Keratinocyte (primary cell): Measurements from ENCODE around the gene OGFOD3. TPM values are rescaled to one million over a fixed set of nuclear protein-coding genes. Genes with fewer than 3 reads are reported as not detected.

Experiments used
- DNase-seq: peaks from one replicate; pipeline ENCODE4 v3.0.0-alpha.2; 2011; ENCODE audit warnings: low read depth, missing footprints, low spot score
- FAIRE-seq: peaks from 2 replicates; lab custom pipeline; 2011; peaks lifted over from hg19 to GRCh38; lab: Jason Lieb, UNC
- H2AFZ ChIP-seq: 2 replicates; pipeline ENCODE4 v1.6.0; 2012; ENCODE audit warnings: low read length, control low read depth, inconsistent platforms; ENCODE audit not compliant: control insufficient read depth
- H3K27ac ChIP-seq: 2 replicates; pipeline ENCODE4 v1.5.1; 2011; ENCODE audit warnings: low read length; ENCODE audit not compliant: control insufficient read depth, insufficient read depth
- H3K27me3 ChIP-seq: 3 replicates; pipeline ENCODE4 v1.6.0; 2011; ENCODE audit warnings: low read length; ENCODE audit not compliant: control insufficient read depth, insufficient read depth; ENCODE audit errors: extremely low read depth
- H3K36me3 ChIP-seq, 2 experiments: 2 replicates in 1 of 2; 3 replicates in 1 of 2; pipeline ENCODE4 v1.5.1; 2011; ENCODE audit warnings: low read length in 2 of 2, mild to moderate bottlenecking in 1 of 2; ENCODE audit not compliant: control insufficient read depth in 2 of 2, insufficient read depth in 2 of 2; ENCODE audit errors: extremely low read depth in 1 of 2
- H3K4me1 ChIP-seq: 3 replicates; pipeline ENCODE4 v1.5.1; 2011; ENCODE audit warnings: low read length; ENCODE audit not compliant: control insufficient read depth, insufficient read depth; ENCODE audit errors: extremely low read depth
- H3K4me2 ChIP-seq: 3 replicates; pipeline ENCODE4 v1.6.0; 2011; ENCODE audit warnings: low read depth, low read length; ENCODE audit not compliant: control insufficient read depth, insufficient read depth; ENCODE audit errors: extremely low read depth
- H3K4me3 ChIP-seq, 3 experiments: fragments of 200-600 bp in 1 of 3; sonication (generic) in 1 of 3; 2 replicates in 2 of 3; 3 replicates in 1 of 3; pipeline ENCODE4 v1.5.1; 2011 to 2016; ENCODE audit warnings: low read length in 3 of 3, mild to moderate bottlenecking in 3 of 3, control low read depth in 2 of 3, inconsistent platforms in 1 of 3, low read depth in 1 of 3, mixed read lengths in 1 of 3, mixed run types in 1 of 3, moderate library complexity in 1 of 3; ENCODE audit not compliant: control insufficient read depth in 2 of 3, insufficient read depth in 2 of 3; ENCODE audit errors: extremely low read depth in 1 of 3
- H3K79me2 ChIP-seq: 2 replicates; pipeline ENCODE4 v1.6.0; 2012; ENCODE audit warnings: low read length; ENCODE audit not compliant: control insufficient read depth, insufficient read depth
- H3K9ac ChIP-seq: 3 replicates; pipeline ENCODE4 v1.6.0; 2011; ENCODE audit warnings: low read length; ENCODE audit not compliant: control insufficient read depth, insufficient read depth; ENCODE audit errors: extremely low read depth
- H3K9me1 ChIP-seq: 3 replicates; pipeline ENCODE4 v1.6.0; 2011; ENCODE audit warnings: low read length; ENCODE audit not compliant: control insufficient read depth, insufficient read depth; ENCODE audit errors: extremely low read depth
- H3K9me3 ChIP-seq: 2 replicates; pipeline ENCODE4 v1.5.1; 2012; ENCODE audit warnings: low read depth, low read length; ENCODE audit not compliant: control insufficient read depth
- H4K20me1 ChIP-seq: 3 replicates; pipeline ENCODE4 v1.6.0; 2011; ENCODE audit warnings: low read length; ENCODE audit not compliant: control insufficient read depth, insufficient read depth; ENCODE audit errors: extremely low read depth
- CTCF ChIP-seq, 3 experiments: IDR thresholded peaks in 1 of 3; conservative IDR thresholded peaks in 1 of 3; optimal IDR thresholded peaks in 1 of 3; 2 replicates in 2 of 3; 3 replicates in 1 of 3; pipeline versions ENCODE3 to v1.5.1; 2011; ENCODE audit warnings: low read length in 3 of 3, mild to moderate bottlenecking in 3 of 3, moderate library complexity in 2 of 3, control low read depth in 1 of 3, inconsistent platforms in 1 of 3; ENCODE audit not compliant: insufficient read depth in 2 of 3; ENCODE audit errors: extremely low read depth in 1 of 3
- EZH2 ChIP-seq: IDR thresholded peaks from one replicate; pipeline ENCODE4 v1.6.1; 2012; ENCODE audit warnings: inconsistent platforms, mild to moderate bottlenecking, low read length, moderate library complexity
- dilution Hi-C: fragments of 300-500 bp; cut with MboI; formaldehyde crosslinking; loops from one replicate; pipeline ENCODE4 v1.7.0; 2020; ENCODE audit warnings: low sequenced_read_pairs; ENCODE audit not compliant: extremely low pct_ligation_motif_present
- polyA plus RNA-seq, 5 experiments: library from polyadenylated mRNA; depleted of rRNA in 3 of 5; stranded (reverse) in 3 of 5; stranded (forward) in 1 of 5; unstranded in 1 of 5; fragments of >200 nt; gene quantifications; 1 replicate in 1 of 5; 2 replicates in 3 of 5; 3 replicates in 1 of 5; pipeline versions ENCODE4 v1.2.1 to v1.2.3, GENCODE V29; 2011 to 2012; ENCODE audit warnings: missing spikeins in 2 of 5, low read depth in 1 of 5, low replicate concordance in 1 of 5

Gene OGFOD3
- polyA plus RNA-seq, 1 donor (not counting 4 experiments of a cell fraction or from before 2014, with no cell fraction given) = 10.8 TPM

DNA sequence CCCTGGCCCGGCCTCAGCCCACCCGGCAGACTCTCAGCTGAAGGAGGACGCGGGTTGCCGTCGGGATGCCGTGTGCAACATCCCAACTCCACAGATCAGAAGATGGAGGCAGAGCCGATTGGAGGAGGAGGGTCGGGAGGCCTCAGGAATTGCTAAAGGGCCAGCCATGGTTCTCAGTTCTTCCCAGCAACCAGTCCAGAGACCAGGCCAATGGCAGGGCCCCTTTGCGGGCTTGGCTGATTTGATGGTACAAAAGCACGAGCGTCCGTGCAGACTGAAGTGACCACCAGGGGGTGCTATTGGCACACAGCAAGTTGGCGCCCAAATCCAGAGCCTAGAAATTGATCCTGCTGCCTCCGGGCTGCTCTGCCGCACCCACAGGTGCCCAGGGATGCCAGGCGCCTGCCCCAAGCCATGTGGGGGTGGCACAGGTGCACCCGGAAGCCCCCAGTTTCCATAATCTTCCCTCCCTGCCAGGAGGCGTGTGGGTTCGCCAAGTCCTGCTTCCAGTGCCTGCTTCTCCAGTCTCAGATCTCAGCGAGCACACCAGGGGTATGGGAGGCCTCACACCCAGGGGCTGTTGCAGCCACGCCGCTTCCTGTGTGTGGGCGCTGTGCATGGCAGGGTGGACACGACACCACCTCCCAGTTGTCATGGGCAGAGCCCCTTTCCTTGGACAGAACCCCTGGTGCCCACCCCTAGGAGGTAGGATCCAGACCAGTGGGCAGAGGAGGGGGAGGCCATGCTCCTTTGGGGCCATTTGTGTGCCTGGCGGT lies 66.5 kb downstream of the OGFOD3 start:
- dilution Hi-C loops = no loop called here
- H2AFZ ChIP-seq = no peak overlapping the region
- peak; percentile 13 for FAIRE-seq
- no peak overlapping the region for H3K4me3 ChIP-seq
- H3K79me2 ChIP-seq = no peaks in the 10 kb centered on the region
- no peaks in the 10 kb centered on the region for H3K9me1 ChIP-seq
- H3K27ac ChIP-seq = no peak overlapping the region
- TF ChIP-seq CTCF (optimal IDR thresholded peaks at IDR 0.05 in 1 of 3, IDR thresholded peaks at IDR 0.05 in 1 of 3, conservative IDR thresholded peaks at IDR 0.05 in 1 of 3; ENCODE audit: extremely low read depth in 1 of 3, insufficient read depth in 2 of 3, low read length in 3 of 3) = peak; percentile 90 to 95 (median 90)
- no peak for TF ChIP-seq EZH2
- H3K4me1 ChIP-seq = peaks cover 14% of the 10 kb centered on the region
- no peak for DNase-seq
- H3K4me2 ChIP-seq = no peak overlapping the region
- no peaks in the 10 kb centered on the region for H3K9me3 ChIP-seq
- H3K27me3 ChIP-seq = peaks cover 15% of the 10 kb centered on the region
- no peak overlapping the region for H3K9ac ChIP-seq
- no peaks in the 10 kb centered on the region for H3K36me3 ChIP-seq
- H4K20me1 ChIP-seq = peaks cover 4% of the 10 kb centered on the region

GRCh38 chr17:82351254-82351712 lies 67.1 kb downstream of the OGFOD3 start:
- dilution Hi-C loops = no loop called here
- no peak overlapping the region for H2AFZ ChIP-seq

More at GRCh38 chr17:82351254-82351712, 67.1 kb downstream of the OGFOD3 start:
- no peak overlapping the region for H3K4me3 ChIP-seq
- no peak for DNase-seq
- H3K4me1 ChIP-seq = peaks cover 9% of the 10 kb centered on the region
- H3K36me3 ChIP-seq = no peaks in the 10 kb centered on the region
- H3K79me2 ChIP-seq = no peaks in the 10 kb centered on the region
- H3K27me3 ChIP-seq = peaks cover 15% of the 10 kb centered on the region
- no peaks in the 10 kb centered on the region for H3K9me3 ChIP-seq
- FAIRE-seq = no peak
- peaks cover 4% of the 10 kb centered on the region for H4K20me1 ChIP-seq
- no peak overlapping the region for H3K27ac ChIP-seq
- no peak overlapping the region for H3K9ac ChIP-seq
- no peaks in the 10 kb centered on the region for H3K9me1 ChIP-seq
- TF ChIP-seq CTCF (optimal IDR thresholded peaks at IDR 0.05 in 1 of 3, IDR thresholded peaks at IDR 0.05 in 1 of 3, conservative IDR thresholded peaks at IDR 0.05 in 1 of 3; ENCODE audit: extremely low read depth in 1 of 3, insufficient read depth in 2 of 3, low read length in 3 of 3) (no peak), EZH2 (no peak)
- H3K4me2 ChIP-seq = no peak overlapping the region
